Muscle of arm (tissue), 12 donors: ENCODE results near the gene LORICRIN. TPM values are rescaled to one million over a fixed set of nuclear protein-coding genes. Genes with fewer than 3 reads are reported as not detected.

Experiments used
- DNase-seq: peaks from one replicate; pipeline ENCODE4 v3.0.0-alpha.2; 2013
- polyA plus RNA-seq, 12 donors: library from polyadenylated mRNA; unstranded; fragments of 120-200 nt; gene quantifications; one replicate each; pipeline ENCODE4 v1.2.1, GENCODE V29; 2013; ENCODE audit not compliant: insufficient read length in 12 of 12

LORICRIN gene
- polyA plus RNA-seq, 12 donors = not detected

DNA sequence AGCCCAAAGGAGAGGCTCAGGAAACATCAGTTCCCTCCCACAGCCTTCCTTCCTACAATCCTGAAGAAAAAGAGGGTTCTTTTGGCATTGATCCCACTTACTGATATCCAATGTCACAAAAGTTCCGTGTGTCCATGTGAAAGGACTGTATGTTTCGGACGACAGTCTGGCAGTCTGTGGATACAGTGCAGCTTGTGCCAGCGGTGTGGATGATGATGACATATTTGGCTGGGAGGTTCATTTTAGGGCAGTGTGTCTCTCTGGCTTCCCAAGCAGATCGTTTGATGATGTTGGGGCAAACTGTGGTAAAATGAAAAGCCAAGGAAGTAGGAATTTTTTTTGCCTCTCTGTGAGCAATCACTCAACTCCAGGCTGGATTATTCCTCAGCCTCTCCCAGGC lies 42.8 kb downstream of the LORICRIN start:
- no peak for DNase-seq

DNA sequence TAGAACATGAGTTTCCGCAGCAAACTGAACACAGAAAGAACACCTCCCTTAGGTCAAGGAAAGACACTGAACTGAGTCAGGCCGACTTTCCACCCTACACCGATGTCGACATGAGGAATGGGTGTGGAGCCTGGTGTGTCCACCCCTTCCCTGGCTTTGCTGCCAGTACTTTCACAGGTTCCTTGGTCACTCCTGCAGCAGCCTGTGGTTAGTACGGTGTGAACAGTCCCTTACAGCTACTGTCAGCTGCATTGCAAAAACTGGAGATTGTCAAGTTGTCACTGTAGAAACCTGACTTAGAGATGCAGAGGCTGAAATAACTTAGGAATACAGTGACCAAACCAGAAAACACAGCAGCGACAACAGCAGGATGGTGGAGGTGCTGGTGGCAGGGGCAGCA lies 46.2 kb downstream of the LORICRIN start:
- DNase-seq = no peak

- DNase-seq = no peak
Observed at GRCh38 chr1:153306303-153307220, 47.1 kb downstream of the LORICRIN start.

GRCh38 chr1:153307221-153307600 lies 47.7 kb downstream of the LORICRIN start:
- no peak for DNase-seq

GRCh38 chr1:153308540-153308939 lies 49.1 kb downstream of the LORICRIN start:
- DNase-seq = no peak

DNA sequence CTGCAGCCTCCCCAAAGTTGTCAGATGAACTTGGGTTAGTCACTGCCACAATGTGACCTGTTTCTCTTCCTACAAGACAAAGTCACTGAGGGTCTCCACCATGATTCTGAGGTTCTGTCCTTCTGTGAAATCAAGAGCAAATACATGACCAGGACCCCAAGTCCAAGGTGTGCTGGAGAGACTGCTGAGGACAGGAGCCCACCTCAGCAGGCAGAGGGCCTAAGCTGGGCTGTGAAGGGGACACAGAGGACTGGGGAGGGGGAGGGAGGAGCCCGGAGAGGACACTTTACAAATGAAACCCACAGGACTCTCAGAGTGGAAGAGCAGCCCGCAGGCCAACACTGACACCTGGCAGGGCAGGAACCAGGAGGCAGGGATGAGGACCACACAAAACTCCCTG lies 50.0 kb downstream of the LORICRIN start:
- no peak for DNase-seq

DNA sequence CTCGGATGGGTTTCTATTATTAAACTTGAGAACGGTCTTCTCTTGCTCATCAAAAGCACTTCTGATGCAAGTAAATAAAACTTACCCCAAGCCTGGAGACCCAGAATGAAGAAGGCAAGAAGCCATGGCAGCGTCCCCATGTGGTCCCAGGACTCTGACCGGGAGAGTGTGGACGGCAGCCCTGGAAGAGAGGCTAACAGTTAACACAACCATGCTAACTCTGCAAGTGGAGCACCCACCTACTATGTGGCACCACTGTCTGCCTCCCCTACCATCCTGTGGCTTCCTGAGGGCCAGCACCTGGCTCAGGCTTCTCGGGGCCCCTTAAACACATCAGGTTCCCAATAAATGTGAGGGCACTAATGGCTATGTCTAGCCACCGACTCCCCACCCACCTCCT lies 51.0 kb downstream of the LORICRIN start:
- DNase-seq = no peak

Other genes starting within 250 kb of the LORICRIN start
- gene SPRR1B, start 228.5 kb upstream of the LORICRIN start, polyA plus RNA-seq = 10 to 100 TPM in 1 of 12 donors, 1 to 10 TPM in 2, not detected in 9; 4.0 to 32.6 (median 8.2) TPM
- gene SPRR2D, start 218.6 kb upstream of the LORICRIN start, polyA plus RNA-seq = under 1 TPM in 1 of 12 donors, not detected in 11; 0.76 TPM
- under 1 TPM in 1 of 12 donors, not detected in 11; 0.59 TPM for gene SPRR2A, start 202.2 kb upstream of the LORICRIN start, polyA plus RNA-seq
- gene SPRR2B, start 188.1 kb upstream of the LORICRIN start, polyA plus RNA-seq = under 1 TPM in 1 of 12 donors, not detected in 11; 0.34 TPM
- not detected for gene SPRR2E, start 165.2 kb upstream of the LORICRIN start, polyA plus RNA-seq
- gene SPRR2F, start 146.2 kb upstream of the LORICRIN start, polyA plus RNA-seq = under 1 TPM in 2 of 12 donors, not detected in 10; 0.32 to 0.36 TPM
- not detected for gene SPRR2G, start 108.8 kb upstream of the LORICRIN start, polyA plus RNA-seq
- not detected for gene LELP1, start 56.3 kb upstream of the LORICRIN start, polyA plus RNA-seq
- gene PRR9, start 42.1 kb upstream of the LORICRIN start, polyA plus RNA-seq = not detected
- 1 to 10 TPM in 1 of 12 donors, under 1 TPM in 2, not detected in 9; 0.90 to 2.2 (median 0.94) TPM for gene PGLYRP3, start 53.3 kb downstream of the LORICRIN start, polyA plus RNA-seq
- gene PGLYRP4, start 89.2 kb downstream of the LORICRIN start, polyA plus RNA-seq = 1 to 10 TPM in 3 of 12 donors, not detected in 9; 1.9 to 5.6 (median 1.9) TPM
- gene S100A9, start 98.2 kb downstream of the LORICRIN start, polyA plus RNA-seq = 100 to 1,000 TPM in 1 of 12 donors, 10 to 100 TPM in 10, not detected in 1; 10.3 to 200 (median 21.0) TPM
- 10 to 100 TPM in 1 of 12 donors, 1 to 10 TPM in 5, under 1 TPM in 4, not detected in 2; 0.53 to 14.5 (median 1.2) TPM for gene S100A12, start 115.9 kb downstream of the LORICRIN start, polyA plus RNA-seq
- 10 to 100 TPM in 6 of 12 donors, 1 to 10 TPM in 4, not detected in 2; 6.5 to 52.7 (median 11.1) TPM for gene S100A8, start 131.4 kb downstream of the LORICRIN start, polyA plus RNA-seq
- not detected for gene S100A7A, start 156.8 kb downstream of the LORICRIN start, polyA plus RNA-seq
- not detected for gene S100A7, start 201.0 kb downstream of the LORICRIN start, polyA plus RNA-seq